Mucosa of gallbladder (tissue), 1 donor: Measurements from ENCODE around the gene NBPF11. TPM values are rescaled to one million over a fixed set of nuclear protein-coding genes. Genes with fewer than 3 reads are reported as not detected.
"Not testable (repeated sequence)": the region's sequence is repeated elsewhere in the genome, so short reads cannot be mapped to it uniquely, and the experiment has no call there.

Experiments used
- DNase-seq: peaks from one replicate; pipeline ENCODE4 v3.0.0-alpha.2; 2020; ENCODE audit warnings: low spot score
- total RNA-seq: library from RNA; stranded (reverse); gene quantifications from one replicate; pipeline ENCODE4 v1.2.1, GENCODE V29; 2021
- donor health status: DM: no; HTN: no; CAD: no.

Gene NBPF11
- total RNA-seq, 1 donor from 2014 or later: 11.4 TPM

GRCh38 chr1:148150945-148151344 is 1.1 kb downstream of the NBPF11 start:
- DNase-seq: not testable (repeated sequence)

- DNase-seq: not testable (repeated sequence)
Measured at GRCh38 chr1:148150014-148150413, 2.1 kb downstream of the NBPF11 start.

- not testable (repeated sequence) for DNase-seq
Measured at GRCh38 chr1:148149050-148149815, 2.8 kb downstream of the NBPF11 start.

- DNase-seq: not testable (repeated sequence)
Measured at GRCh38 chr1:148147052-148147838, 4.8 kb downstream of the NBPF11 start.

GRCh38 chr1:148146191-148146997 is 5.7 kb downstream of the NBPF11 start:
- DNase-seq: not testable (repeated sequence)

- not testable (repeated sequence) for DNase-seq
Measured at GRCh38 chr1:148143223-148143622, 8.9 kb downstream of the NBPF11 start.

GRCh38 chr1:148141936-148142335 is 10.1 kb downstream of the NBPF11 start:
- DNase-seq: not testable (repeated sequence)

- not testable (repeated sequence) for DNase-seq
Measured at GRCh38 chr1:148138606-148139005, 13.5 kb downstream of the NBPF11 start.

- not testable (repeated sequence) for DNase-seq
Measured at GRCh38 chr1:148122341-148122740, 29.7 kb downstream of the NBPF11 start.

- not testable (repeated sequence) for DNase-seq
Measured at GRCh38 chr1:148120395-148120794, 31.7 kb downstream of the NBPF11 start.

GRCh38 chr1:148095732-148096131 is 56.3 kb downstream of the NBPF11 start:
- DNase-seq: not testable (repeated sequence)

GRCh38 chr1:148086196-148086595 is 65.9 kb downstream of the NBPF11 start:
- not testable (repeated sequence) for DNase-seq

- DNase-seq: not testable (repeated sequence)
Measured at GRCh38 chr1:148081205-148081604, 70.9 kb downstream of the NBPF11 start.

GRCh38 chr1:148078632-148079519 is 73.2 kb downstream of the NBPF11 start:
- DNase-seq: not testable (repeated sequence)

- not testable (repeated sequence) for DNase-seq
Measured at GRCh38 chr1:148078090-148078489, 74.0 kb downstream of the NBPF11 start.

GRCh38 chr1:148077458-148077857 is 74.6 kb downstream of the NBPF11 start:
- not testable (repeated sequence) for DNase-seq

- DNase-seq: not testable (repeated sequence)
Measured at GRCh38 chr1:148073392-148073791, 78.7 kb downstream of the NBPF11 start.

- not testable (repeated sequence) for DNase-seq
Measured at GRCh38 chr1:148068606-148069005, 83.5 kb downstream of the NBPF11 start.

- not testable (repeated sequence) for DNase-seq
Measured at GRCh38 chr1:148068201-148068600, 83.9 kb downstream of the NBPF11 start.

GRCh38 chr1:148060294-148060701 is 91.8 kb downstream of the NBPF11 start:
- not testable (repeated sequence) for DNase-seq

- DNase-seq: peak; percentile 11
Measured at GRCh38 chr1:148057384-148057783, 94.7 kb downstream of the NBPF11 start.
